IPS-18c (cell line): ENCODE data around the gene MCM9.

Source experiments
- H3K4me3 ChIP-seq: 2 replicates; pipeline ENCODE4 v1.7.0; 2013; ENCODE audit warnings: low read depth, mild to moderate bottlenecking, low read length, moderate library complexity; ENCODE audit not compliant: insufficient read depth
- H3K9me3 ChIP-seq: one replicate; pipeline ENCODE4 v1.6.1; 2013; ENCODE audit warnings: mild to moderate bottlenecking, low read length, moderate library complexity; ENCODE audit not compliant: control insufficient read depth, insufficient read depth

MCM9 gene

GRCh38 chr6:118939683-118940082, 4.7 kb upstream of the MCM9 start:
- Histone ChIP-seq H3K4me3 (no peak overlapping the region), H3K9me3 (peaks cover 3% of the 10 kb centered on the region)

- Histone ChIP-seq H3K4me3 (no peak overlapping the region), H3K9me3 (peaks cover 3% of the 10 kb centered on the region)
These were observed 1.2 kb upstream of the MCM9 start for GRCh38 chr6:118935978-118936703.

GRCh38 chr6:118935331-118935668, 341 bp upstream of the MCM9 start:
- peak overlapping the region; percentile 91 for H3K4me3 ChIP-seq

GRCh38 chr6:118933855-118934460, 1.0 kb downstream of the MCM9 start:
- no peaks in the 10 kb centered on the region for H3K9me3 ChIP-seq
- peak overlapping the region; percentile 10 for H3K4me3 ChIP-seq

More at GRCh38 chr6:118935331-118935668, 341 bp upstream of the MCM9 start:
- H3K9me3 ChIP-seq, result no peaks in the 10 kb centered on the region

- Histone ChIP-seq H3K9me3 (no peaks in the 10 kb centered on the region), H3K4me3 (no peak overlapping the region)
These were observed 2.5 kb downstream of the MCM9 start for GRCh38 chr6:118932421-118932820.

- Histone ChIP-seq H3K4me3 (no peak overlapping the region), H3K9me3 (no peaks in the 10 kb centered on the region)
These were observed 3.5 kb downstream of the MCM9 start for GRCh38 chr6:118931436-118931835.

- Histone ChIP-seq H3K4me3 (no peak overlapping the region), H3K9me3 (no peaks in the 10 kb centered on the region)
These were observed 4.3 kb downstream of the MCM9 start for GRCh38 chr6:118930680-118931079.

GRCh38 chr6:118923035-118923434, 11.9 kb downstream of the MCM9 start:
- no peaks in the 10 kb centered on the region for H3K9me3 ChIP-seq
- H3K4me3 ChIP-seq, result no peak overlapping the region

GRCh38 chr6:118921084-118921483, 13.9 kb downstream of the MCM9 start:
- H3K4me3 ChIP-seq, result no peak overlapping the region
- no peaks in the 10 kb centered on the region for H3K9me3 ChIP-seq

- no peaks in the 10 kb centered on the region for H3K9me3 ChIP-seq
These were observed 16.6 kb downstream of the MCM9 start for GRCh38 chr6:118918329-118918725.

GRCh38 chr6:118917546-118918328, 17.2 kb downstream of the MCM9 start:
- no peaks in the 10 kb centered on the region for H3K9me3 ChIP-seq
- H3K4me3 ChIP-seq, result no peak overlapping the region

More at GRCh38 chr6:118918329-118918725, 16.6 kb downstream of the MCM9 start:
- H3K4me3 ChIP-seq, result no peak overlapping the region

GRCh38 chr6:118914598-118914997, 20.4 kb downstream of the MCM9 start:
- Histone ChIP-seq H3K9me3 (no peaks in the 10 kb centered on the region), H3K4me3 (no peak overlapping the region)

- no peak overlapping the region for H3K4me3 ChIP-seq
- H3K9me3 ChIP-seq, result no peaks in the 10 kb centered on the region
These were observed 21.8 kb downstream of the MCM9 start for GRCh38 chr6:118913161-118913560.

- no peak overlapping the region for H3K4me3 ChIP-seq
- H3K9me3 ChIP-seq, result no peaks in the 10 kb centered on the region
These were observed 22.3 kb downstream of the MCM9 start for GRCh38 chr6:118912646-118913045.

- no peaks in the 10 kb centered on the region for H3K9me3 ChIP-seq
These were observed 26.5 kb downstream of the MCM9 start for GRCh38 chr6:118908441-118908840.

GRCh38 chr6:118905851-118906250, 29.1 kb downstream of the MCM9 start:
- H3K4me3 ChIP-seq, result no peak overlapping the region
- H3K9me3 ChIP-seq, result no peaks in the 10 kb centered on the region

More at GRCh38 chr6:118908441-118908840, 26.5 kb downstream of the MCM9 start:
- H3K4me3 ChIP-seq, result no peak overlapping the region

- Histone ChIP-seq H3K4me3 (no peak overlapping the region), H3K9me3 (no peaks in the 10 kb centered on the region)
These were observed 29.9 kb downstream of the MCM9 start for GRCh38 chr6:118905084-118905483.

- no peak overlapping the region for H3K4me3 ChIP-seq
- H3K9me3 ChIP-seq, result no peaks in the 10 kb centered on the region
These were observed 31.3 kb downstream of the MCM9 start for GRCh38 chr6:118903691-118904090.
